GM12891 (cell line): Measurements from ENCODE around the gene MOCOS.

ENCODE experiments used
- POLR2A ChIP-seq: IDR thresholded peaks from 2 replicates; pipeline ENCODE4 v1.6.1; 2011; ENCODE audit warnings: low read depth, low read length, control low read depth
- POU2F2 ChIP-seq: IDR thresholded peaks from 2 replicates; pipeline ENCODE4 v1.6.1; 2011; ENCODE audit warnings: low read depth, mild to moderate bottlenecking, control low read depth, low read length, moderate library complexity

DNA sequence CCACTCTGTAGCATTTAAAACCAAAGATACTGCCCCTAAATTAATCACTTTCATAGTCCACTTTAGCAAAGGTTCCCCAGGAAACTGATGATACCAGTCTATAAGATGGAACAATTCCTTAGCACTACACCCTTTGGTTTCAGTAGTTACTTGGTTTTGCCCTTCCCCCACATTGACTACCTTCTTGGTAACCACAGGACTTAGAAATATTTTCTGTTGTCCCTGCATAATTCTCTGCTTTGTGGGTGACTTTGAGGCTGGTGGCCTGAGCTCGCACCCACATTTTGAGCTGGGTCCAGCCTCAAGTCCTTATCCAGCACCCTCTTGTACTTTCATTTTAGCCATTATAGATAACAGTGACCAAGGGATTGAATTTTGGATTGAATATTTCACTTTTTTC, 34.5 kb upstream of the MOCOS start:
- TF ChIP-seq POU2F2: no peak
- TF ChIP-seq POLR2A: no peak
